CD4-positive, alpha-beta T cell treated with Interleukin-15 for 1 hour (primary cell): ENCODE data around the gene OR5I1.
"Not testable (repeated sequence)": the region's sequence is repeated elsewhere in the genome, so short reads cannot be mapped to it uniquely, and the experiment has no call there.

Source experiments
- DNase-seq: peaks from one replicate; pipeline ENCODE4 v3.0.0-alpha.2; 2020

OR5I1 gene

DNA sequence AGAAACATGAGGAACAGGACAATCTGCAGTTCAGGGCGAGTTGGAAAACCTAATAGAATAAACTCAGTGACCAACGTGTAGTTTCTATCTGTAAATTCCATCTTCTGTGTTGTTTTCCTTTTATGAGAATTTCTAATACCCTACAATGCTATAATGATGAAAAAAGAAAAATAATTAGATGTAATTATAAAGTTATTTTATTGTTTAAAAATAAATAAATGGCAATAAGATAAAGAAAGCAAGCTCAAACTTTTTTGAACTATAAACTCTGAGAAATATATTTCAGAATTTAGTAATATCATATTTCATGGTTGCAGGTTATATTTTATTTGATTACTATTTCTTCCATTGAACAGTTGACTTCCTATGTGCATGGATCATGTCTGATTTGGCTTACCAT, at the start of gene OR5I1:
Gene OR5I1, minus strand, starts transcription at position 101 of the 400 bp plus-strand sequence. Its CDS starts 0 bp downstream, at position 101.
- DNase-seq: no peak

DNA sequence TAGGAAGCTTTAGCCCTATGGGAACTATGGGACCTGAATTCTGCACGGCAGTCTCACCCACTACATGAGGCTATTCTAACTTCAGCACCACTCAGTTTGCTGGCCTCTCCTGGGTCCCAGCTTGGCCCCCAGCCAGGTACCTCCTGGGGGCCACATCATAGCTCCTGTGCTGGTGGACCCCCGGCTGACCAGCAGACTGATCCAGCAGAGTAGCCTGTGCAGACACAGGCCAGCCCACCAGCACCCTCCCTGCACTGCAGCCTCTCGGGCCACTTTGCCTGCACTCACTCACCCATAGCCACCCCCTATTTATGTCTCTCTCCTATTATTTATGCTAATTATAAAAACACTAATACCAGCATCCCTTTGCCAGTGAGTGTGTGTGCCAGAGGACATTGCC, 34.7 kb upstream of the OR5I1 start:
- no peak for DNase-seq

DNA sequence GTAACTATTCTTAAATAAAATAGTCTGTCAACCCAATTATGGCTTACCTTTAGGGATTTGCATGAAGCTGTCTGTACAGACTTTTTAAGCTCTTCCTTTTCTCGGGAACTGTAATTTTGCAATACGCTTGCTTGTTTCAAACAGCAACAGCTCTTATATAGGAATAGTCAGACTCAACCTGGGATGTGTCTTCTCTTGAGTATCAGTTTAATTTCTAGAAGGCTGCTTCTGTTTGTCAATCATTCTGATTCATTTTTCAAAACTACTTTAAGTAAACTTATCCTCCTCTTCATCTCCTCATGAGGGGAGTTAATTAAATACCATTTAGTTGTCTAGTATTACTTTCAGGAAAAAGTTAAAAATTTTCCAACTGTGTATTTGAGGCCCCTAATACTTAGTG, 33.6 kb upstream of the OR5I1 start, which contains the start of gene OR10AG1:
Gene OR10AG1, minus strand, starts transcription at position 101 of the 400 bp plus-strand sequence. Its CDS starts 38 bp downstream, at position 63.
- no peak for DNase-seq

DNA sequence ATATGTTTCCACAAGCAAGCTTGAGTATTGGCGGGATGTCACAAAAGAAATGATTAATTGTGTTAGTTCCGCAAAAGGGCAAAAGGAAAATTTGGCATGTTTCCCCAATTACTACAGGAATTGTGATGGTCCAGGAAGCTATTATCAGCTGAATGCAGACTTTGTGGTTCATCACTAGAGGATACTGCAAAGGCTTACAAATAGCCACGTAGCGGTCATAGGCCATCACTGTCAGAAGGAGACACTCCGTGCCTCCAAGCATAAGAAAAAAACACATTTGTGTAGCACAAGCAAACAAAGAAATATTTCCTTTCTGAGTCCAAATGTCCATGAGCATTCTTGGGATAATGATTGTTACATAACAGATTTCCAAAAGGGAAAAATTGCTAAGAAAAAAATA, 31.7 kb upstream of the OR5I1 start:
- no peak for DNase-seq

DNA sequence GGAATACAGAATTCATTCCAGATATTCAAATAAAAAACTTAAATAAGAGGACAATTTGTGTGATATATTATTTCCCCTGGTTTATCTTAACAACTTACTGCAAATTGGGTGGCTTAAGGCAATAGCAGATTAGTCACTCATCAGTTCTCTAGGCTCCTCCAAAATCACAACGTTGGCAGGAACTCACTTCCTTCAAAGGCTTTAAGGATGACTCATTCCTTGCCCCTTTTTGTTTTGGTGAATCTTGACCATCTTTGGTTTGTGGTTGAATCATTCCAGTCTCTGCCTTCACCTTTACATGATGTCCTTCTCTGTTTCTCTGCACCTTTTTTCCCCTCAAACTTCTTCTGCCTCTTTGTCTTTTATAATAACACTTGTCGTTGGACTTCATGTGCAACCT, 30.2 kb upstream of the OR5I1 start:
- DNase-seq: no peak

DNA sequence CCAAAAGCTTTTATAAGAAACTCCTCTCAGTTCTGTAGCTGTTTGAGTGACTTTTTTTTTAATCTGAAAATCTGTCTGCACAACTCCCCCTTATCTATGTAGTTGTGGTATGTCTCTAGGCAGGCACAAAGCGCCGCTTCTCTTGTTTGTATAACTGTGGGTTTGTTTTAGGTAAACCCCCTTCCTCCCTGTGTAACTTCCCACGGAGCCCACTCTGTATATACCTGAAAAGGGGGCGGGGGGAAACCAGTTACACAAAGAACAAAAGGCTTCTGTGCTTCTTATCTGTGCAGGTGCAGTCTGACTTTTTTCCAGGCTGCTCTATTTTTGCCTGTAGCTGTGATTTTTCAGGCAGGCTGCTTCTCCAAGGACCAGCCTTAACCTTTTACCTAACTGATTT, 20.3 kb upstream of the OR5I1 start:
- DNase-seq: no peak

DNA sequence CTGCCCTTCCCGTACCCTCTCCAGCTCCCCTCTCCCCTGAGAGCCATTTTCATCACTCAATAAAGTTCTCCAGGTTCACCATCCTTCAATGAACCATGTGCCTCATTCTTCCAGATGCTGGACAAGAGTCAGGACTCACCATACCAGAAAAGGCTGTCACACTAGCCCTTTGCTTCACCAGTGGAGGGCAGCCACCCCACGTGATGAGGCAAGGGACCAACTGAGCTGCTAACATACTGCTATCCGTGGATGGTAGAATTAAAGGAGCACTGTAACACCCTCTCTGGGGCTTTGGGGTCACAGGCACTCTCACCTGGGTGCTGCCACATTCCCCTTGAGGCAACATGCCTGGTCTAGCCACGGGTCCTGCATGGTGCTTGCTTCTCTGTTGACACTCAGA, 13.1 kb upstream of the OR5I1 start:
- no peak for DNase-seq

DNA sequence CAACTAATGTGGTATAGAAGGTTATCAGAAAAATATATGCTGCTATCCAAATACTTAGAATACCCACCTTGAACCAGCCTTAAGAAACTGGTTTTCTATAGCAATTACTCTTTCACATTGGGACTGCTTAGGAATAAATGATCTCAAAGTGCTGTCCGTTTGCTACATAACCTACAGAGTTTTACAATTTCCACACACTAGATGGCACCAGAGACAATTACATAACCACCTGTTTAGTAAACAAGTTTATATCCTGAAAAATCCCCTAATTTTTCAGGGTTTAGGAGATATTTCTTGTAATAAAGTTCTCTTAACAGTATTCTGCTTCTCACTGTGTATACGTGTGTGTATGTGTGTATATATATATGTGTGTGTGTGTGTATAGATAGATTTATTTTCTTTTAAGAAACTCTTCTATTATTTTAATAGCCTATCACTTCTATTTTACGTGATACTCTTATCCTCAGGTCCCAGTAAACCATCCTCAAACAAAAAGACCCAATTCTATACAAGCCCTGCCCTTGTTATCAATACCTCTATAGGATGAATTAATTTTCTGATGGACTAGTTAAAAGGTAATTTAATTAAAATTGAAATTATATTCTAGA, 6.7 kb upstream of the OR5I1 start:
- DNase-seq: no peak

DNA sequence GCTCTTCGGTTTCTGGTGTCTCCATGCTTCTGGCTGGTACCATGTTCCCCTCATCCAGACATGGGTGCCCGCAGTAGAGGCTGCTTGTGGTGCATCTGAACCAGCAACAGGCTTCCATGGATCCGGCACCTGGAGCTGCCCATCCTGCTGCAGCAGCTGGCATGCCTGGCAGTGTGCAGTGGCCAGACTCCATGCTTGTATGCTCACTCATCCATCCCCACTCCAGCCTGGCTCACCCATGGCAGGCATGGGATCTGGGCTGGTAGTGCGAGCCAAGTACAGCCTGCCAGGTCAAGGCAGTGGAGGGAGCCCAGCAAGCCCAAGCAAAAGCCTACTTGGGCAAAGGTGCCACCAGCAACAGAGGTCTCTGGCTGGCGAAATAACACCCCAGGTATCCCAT, 15.7 kb downstream of the OR5I1 start:
- DNase-seq: no peak

DNA sequence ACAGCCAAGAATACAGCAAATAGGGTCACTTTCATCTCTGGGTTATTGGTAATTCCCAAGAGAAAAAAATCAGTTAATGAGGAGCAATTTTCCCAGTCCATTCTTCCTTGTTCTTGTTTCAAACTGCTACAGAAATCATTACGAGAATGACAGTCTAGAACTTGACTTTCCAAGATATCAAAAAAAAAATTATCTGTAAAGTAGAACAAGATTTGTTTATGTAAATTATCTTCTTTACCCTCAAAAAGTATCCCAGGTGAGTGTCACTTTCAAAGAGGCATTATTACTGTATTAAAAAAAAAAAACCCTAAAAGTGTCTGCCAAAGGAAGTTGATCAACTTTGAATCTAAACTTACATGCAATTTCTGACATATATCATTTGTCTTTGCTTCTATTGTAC, 21.7 kb downstream of the OR5I1 start, which contains the start of gene OR5W2:
Gene OR5W2, minus strand, starts transcription at position 101 of the 400 bp plus-strand sequence. Its CDS starts 0 bp downstream, at position 101.
- DNase-seq: no peak

DNA sequence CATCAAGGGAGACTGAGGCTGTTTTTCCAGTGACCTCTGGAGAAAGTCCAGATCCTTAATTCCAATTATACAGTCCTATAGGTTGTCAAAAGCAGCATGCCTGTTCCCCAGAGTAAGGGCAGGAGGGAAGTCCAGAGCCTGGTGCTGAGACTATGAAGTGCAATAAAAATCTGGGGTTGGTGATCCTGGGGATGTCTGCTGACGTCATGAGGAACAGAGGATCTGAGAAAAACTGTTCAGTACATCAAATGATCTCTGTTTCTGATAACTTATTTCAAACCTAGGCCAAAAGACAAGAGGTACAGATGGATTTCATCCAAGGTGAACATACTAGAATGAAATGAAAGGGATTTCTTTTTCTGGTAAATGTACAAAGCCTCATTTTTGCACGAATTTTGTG, 33.9 kb downstream of the OR5I1 start:
- no peak for DNase-seq

DNA sequence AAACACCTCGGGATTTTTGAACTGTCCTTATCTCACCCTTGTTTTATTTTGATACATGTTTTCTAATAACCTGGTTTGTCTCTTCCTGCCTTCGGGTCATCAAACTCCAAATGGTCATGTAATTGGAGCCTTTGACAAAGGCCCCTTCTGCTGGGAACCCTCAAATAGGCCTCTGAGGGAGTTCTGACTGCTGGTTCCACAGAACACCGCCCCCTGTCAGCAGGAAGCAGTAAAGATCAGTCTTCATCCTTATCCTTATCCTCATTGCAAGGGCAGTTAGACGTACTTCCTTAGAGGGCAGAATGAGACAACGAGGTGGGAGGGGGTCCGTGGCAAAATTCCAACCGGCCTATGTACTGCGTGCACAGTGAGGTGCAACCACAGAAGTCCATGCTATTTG, 41.0 kb downstream of the OR5I1 start:
- no peak for DNase-seq

DNA sequence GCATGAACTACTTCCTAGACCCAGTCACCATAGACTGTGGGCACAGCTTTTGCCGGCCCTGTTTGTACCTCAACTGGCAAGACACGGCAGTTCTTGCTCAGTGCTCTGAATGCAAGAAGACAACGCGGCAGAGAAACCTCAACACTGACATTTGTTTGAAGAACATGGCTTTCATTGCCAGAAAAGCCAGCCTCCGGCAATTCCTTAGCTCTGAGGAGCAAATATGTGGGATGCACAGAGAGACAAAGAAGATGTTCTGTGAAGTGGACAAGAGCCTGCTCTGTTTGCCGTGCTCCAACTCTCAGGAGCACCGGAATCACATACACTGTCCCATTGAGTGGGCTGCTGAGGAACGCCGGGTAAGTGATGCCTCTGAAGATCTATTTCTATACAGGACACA, 50.7 kb downstream of the OR5I1 start:
- DNase-seq: not testable (repeated sequence)
